Stimulated activated CD8-positive, alpha-beta memory T cell treated with anti-CD3 and anti-CD28 coated beads, Interleukin-4, amount 100 ng/mL, for 48 hours (primary cell): ENCODE data around the gene SOX13.

Source experiments
- DNase-seq: peaks from one replicate; pipeline ENCODE4 v3.0.0-alpha.2; 2020

Gene SOX13

DNA sequence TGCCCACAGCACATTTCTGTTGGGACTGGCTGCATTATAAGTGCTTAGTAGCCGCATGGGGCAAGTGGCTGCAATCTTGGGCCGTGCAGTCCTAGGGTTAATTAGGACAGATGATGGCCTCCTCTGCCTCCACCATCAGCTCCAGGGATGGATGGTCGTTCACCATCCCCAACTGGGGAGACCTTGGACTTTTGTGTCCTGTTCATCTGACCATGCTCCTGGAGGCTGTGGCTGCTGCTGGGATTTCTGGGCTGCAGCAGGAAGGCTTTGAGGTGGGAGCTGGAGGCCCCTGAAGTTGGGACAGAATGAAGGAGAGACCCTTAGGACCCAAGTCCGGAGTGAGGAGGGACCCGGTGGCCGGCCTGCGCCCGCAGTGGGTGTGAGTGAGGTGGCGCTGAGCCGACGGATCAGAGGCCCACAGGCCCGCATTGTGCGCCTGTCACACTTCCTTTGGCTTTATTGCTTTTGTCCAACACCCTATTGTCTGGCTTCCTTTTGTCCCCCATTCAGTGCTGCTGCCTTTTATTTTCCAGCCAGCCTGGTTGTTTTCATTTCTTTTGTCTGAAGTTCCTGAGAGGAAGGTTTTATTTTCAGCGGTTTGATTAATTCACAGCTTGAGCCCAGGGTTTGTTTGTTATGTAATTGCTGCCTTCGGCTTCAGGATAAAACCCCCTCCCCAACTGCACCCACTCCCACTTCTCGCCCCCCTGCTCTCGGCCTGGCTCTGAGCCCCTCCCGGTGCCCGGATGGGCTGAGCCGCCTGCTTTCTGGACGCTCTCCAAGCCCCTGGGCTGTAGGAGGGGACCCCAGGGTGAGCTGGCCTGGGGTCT, 35.6 kb downstream of the SOX13 start:
- no peak for DNase-seq

DNA sequence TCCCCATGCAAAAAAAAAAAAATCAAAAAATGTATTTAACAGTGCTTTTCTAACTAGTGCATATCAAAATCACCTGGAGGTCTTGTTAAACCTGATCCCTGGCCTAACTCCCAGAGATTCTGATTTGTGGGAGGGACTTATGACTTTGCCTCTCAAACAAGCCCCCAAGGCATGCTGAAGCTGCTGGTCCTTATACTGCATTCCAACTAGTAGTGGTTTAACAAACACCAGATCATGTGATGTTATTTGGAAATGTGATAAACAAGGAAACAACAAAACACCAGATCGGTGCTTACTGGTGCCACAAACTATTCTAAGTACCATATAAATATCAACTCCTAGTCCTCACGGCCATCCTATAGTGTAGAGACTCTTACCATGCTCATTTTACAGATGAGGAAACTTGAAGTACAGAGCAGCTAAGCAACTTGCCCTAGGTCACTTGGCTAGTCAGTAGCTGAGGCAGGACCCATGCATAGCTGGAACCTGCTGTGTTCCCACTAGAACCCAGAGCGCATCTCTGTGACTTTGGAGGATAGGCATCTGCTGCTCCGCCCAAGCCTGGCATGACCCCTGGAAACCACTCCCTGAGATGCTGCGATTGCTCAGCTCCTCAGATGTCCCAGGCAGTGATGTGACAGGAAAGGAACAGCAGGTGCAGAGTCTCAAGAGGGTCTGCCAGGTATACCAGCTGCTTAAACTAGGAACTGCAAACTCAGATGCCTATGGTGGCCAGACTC, 38.1 kb downstream of the SOX13 start:
- DNase-seq = no peak

DNA sequence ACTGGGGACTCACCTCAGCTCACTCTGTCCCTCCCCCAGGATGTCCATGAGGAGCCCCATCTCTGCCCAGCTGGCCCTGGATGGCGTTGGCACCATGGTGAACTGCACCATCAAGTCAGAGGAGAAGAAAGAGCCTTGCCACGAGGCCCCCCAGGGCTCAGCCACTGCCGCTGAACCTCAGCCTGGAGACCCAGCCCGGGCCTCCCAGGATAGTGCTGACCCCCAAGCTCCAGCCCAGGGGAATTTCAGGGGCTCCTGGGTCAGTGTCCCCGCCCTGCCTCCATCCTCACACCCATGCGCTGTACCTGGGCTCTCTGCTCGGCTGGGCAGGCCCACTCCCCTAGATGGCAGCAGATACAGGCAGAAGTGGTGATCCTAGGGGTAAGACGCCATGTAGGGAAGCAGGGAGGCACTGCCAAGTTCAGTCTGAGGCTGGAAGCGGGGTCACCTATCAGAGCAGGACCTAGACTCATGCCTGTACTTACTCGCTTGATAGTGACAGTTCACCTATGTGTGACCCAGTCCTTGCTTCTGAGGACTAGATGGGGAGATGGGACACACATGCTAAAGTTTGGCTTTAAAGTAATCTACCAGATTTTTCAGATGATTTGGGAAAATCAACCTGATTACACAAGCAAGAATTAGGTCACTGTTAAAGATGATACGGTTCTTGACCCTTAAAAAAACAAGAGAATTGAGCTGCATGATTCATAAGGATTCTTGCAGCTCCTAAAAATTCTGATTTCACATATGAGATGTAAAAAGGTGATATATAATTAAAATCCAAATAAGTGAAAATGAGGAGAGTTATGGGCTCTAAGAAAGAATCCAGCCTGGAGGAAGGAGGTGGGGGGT, 40.2 kb downstream of the SOX13 start:
- no peak for DNase-seq

DNA sequence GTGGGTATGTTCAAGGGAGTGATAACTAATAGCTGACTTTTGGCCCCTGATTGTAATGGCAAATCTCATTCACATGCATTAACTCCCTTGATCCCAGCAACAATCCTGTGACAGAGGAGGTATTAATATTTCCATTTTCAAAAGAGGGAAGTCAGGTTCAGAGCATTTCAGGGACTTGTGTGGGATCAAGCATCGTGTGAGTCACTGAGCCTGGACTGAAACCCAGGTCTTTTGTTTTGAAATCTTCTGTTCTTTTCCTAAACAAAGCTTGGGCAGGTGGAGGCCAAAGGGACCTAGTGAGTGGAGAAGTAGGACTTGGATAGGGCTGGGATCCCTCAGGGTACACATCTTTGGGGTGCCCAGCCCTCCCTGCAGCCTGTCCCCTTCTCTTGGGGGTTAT, 41.0 kb downstream of the SOX13 start:
- DNase-seq = no peak

DNA sequence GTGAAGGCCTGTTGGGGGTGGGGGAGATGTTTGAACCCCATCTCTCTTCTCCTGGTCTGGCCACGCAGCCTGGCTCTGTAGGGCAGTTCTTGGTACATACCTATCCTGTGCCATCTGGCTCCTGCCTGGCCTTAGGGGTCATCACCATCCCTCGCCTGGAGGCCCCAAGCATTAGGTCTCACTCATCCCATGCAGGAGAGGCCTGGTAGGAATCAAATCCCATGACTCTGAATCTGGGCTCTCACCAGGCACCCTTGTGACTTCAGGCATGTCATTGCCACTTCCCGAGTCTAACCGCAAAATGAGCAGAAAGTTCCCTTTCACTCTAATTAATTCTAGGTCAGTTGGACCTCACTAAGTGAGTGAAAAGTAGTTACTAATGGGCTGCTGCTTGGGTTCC, 41.7 kb downstream of the SOX13 start:
- DNase-seq = no peak

DNA sequence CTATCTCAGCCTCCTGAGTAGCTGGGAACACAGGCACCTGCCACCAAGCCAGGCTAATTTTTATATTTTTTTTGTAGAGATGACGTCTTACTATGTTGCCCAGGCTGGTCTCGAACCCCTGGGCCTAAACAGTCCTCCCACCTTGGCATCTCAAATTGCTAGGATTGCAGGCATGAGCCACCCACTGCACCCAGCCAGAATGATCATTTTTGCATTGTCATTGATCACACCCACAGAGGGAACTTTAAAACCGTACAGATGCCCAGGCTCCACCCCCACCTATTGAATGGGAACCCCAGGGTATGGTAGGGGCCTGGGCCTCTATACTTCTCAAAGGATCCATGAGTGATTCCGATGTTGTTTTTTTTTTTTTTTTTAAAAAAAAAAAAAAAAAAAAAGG, 42.2 kb downstream of the SOX13 start:
- no peak for DNase-seq

DNA sequence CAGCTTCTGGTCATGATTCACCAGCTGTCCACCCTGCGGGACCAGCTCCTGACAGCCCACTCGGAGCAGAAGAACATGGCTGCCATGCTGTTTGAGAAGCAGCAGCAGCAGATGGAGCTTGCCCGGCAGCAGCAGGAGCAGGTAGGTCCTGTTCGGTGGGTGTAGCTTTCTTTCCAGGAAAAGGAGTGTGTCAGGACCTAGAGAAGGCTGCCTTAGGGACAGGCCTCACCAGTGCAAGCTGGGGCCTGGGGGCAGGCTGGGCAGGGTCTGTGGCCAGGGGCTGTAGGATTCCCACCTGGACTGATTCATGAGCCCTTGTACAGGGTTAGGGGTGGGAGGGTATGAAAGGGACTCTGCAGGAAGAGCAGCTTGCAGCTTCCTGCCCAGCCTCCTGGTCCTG, 43.6 kb downstream of the SOX13 start:
- DNase-seq = no peak

DNA sequence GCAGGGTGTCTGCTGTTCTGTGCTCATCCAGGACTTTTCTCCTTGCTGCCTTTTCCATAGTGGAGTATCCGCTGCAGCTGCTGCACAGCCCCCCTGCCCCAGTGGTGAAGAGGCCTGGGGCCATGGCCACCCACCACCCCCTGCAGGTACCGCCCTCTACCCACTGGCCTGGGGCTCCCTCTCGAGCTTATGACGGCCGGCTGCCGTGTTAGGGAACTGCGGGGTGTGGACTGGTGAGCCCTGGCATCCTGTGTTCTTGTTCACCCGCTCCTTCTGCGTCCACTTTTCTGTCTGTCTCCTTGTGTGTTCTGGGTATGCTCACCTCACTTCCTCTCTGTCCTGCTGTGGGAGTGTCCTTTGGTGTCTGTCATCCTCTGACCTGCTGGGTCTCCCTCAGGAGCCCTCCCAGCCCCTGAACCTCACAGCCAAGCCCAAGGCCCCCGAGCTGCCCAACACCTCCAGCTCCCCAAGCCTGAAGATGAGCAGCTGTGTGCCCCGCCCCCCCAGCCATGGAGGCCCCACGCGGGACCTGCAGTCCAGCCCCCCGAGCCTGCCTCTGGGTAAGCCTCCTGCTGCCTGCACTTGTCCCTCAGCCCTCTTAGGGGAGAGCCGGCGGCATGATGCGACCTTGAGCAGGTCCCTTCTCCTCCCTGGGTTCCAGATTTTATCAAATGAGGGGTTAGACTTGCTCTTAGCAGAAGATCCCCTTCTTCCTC, 49.1 kb downstream of the SOX13 start:
- DNase-seq = no peak

DNA sequence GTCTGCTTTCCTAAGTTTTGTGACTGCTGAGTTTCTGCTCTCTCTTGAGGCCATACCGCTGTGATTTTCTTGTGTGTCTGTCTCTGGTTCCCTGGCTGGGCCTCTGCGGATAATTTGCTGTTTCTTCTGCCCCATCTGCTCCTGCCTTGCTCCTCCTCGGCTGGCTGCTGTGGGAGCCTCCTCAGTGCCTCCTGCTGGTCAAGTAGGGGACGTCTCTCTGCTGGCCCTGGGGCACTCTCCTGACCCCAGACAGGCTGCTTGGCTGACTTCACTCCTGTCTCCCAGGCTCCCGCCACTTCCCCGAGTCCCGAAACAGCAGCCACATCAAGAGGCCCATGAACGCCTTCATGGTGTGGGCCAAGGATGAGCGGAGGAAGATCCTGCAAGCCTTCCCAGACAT, 50.5 kb downstream of the SOX13 start:
- peak; percentile 38 for DNase-seq

DNA sequence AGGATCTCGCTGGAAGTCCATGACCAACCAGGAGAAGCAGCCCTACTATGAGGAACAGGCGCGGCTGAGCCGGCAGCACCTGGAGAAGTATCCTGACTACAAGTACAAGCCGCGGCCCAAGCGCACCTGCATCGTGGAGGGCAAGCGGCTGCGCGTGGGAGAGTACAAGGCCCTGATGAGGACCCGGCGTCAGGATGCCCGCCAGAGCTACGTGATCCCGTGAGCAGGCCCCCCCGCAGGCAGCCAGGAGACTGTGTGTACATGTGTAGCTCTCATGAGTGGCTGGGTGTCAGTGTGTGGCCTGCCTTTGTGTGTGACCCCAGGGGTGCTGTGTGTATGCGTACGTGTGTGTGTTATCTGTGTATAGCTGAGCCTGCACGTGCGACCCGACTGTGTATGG, 51.7 kb downstream of the SOX13 start:
- DNase-seq = no peak

DNA sequence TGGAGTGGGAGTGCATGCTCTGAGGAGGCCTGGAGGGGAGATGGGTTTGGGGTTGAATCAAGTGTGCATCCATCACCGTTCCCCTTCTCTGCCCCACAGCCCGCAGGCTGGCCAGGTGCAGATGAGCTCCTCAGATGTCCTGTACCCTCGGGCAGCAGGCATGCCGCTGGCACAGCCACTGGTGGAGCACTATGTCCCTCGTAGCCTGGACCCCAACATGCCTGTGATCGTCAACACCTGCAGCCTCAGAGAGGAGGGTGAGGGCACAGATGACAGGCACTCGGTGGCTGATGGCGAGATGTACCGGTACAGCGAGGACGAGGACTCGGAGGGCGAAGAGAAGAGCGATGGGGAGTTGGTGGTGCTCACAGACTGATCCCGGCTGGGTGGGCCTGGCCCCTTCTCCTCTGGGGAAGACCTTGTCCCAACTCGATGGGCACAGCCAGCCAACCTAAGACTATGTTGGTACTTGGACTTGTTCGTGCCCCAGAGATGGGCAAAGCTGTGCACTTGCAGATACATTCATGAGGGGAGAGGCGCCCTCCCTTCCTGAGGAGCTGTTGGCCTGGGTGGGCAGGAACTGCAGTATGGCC, 52.9 kb downstream of the SOX13 start:
- DNase-seq = no peak

DNA sequence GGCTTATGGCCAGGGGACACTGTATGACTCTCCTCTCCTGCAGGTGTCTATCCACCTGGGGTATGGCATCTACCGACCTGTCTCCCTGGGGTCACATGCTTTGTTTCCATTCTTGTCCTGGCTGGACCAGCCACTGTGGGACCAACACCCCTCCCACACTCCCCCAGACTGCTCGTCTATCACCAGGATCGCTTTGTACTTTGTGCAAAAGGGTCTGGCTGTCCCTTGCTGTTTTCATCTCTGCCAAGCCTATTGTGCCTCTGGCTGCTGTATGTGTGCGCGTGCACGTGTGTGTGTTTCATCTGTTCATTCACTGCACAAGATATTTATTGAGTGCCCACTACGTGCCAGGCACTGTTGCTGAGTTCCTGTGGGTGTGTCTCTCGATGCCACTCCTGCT, 53.5 kb downstream of the SOX13 start:
- DNase-seq = no peak

DNA sequence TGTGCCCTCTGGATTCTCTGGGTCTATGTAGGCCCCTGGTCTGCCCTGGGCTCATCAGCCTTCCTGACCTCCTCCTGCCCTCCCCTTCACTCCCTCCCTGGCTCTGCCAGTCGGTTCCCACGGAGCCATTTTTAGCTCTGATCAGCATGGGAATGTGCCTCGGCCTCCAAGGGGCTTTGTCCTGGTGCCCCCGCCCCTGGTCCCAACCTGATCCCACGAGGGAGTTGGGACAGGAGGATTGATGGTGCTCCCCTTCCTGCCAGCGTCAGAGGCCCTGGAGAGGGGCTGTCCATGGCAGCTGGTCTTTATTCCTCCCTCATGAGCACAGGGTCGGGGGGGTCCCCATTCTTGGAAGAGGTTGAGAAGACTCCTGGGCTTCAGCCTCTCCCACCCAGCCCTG, 54.0 kb downstream of the SOX13 start:
- no peak for DNase-seq

DNA sequence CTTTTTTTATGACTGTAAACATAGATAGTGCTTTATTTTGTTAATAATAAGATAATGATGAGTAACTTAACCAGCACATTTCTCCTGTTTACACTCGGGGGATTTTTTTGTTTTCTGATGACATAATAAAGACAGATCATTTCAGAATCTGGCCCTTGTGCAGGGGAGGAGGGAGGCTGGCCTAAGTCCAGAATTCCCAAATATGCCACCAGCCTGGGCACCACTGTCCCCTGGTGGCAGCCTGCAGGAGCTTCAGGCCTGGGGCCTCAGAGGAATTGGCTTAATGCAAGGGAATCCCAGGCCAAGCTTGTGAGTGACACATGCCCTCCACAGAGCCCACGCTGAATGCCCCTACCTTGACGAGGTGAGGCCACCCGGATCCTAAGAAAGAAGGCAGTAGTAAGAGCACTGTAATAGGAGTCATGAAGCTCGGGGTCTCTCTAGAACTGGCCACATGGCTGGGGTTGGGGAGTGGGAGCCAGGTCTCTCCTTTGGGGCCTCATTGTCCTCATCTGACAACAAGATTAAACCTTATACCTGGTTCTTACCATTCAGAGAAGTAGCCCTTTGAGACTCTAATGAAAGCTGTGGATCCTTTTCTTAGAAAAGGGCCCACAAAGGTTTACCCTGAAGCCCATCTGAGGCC, 54.8 kb downstream of the SOX13 start:
- DNase-seq = peak; percentile 46

DNA sequence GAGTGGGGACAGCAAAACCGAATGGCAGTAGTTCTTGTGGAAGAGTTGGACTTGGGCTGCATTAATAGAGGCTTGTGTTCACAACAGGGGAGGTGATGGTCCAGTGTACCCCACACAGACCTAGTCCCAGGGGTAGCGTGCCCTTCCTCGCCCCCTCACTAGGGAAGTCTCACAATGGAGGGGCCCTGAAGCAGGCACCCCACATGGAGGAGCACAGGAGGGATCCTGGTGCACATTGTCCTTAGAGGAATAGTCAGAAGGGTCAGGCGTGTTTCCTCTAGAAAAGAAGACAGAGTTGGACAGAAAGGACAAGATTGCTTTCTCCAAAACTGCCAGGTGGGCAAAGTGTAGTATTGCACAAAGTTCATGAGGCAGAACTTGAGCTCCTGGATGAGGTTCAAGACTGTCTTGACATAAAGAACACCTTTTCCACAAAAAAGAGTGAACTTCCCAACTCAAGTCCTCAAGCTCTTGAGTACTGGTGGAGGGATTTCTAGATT, 55.6 kb downstream of the SOX13 start:
- no peak for DNase-seq

DNA sequence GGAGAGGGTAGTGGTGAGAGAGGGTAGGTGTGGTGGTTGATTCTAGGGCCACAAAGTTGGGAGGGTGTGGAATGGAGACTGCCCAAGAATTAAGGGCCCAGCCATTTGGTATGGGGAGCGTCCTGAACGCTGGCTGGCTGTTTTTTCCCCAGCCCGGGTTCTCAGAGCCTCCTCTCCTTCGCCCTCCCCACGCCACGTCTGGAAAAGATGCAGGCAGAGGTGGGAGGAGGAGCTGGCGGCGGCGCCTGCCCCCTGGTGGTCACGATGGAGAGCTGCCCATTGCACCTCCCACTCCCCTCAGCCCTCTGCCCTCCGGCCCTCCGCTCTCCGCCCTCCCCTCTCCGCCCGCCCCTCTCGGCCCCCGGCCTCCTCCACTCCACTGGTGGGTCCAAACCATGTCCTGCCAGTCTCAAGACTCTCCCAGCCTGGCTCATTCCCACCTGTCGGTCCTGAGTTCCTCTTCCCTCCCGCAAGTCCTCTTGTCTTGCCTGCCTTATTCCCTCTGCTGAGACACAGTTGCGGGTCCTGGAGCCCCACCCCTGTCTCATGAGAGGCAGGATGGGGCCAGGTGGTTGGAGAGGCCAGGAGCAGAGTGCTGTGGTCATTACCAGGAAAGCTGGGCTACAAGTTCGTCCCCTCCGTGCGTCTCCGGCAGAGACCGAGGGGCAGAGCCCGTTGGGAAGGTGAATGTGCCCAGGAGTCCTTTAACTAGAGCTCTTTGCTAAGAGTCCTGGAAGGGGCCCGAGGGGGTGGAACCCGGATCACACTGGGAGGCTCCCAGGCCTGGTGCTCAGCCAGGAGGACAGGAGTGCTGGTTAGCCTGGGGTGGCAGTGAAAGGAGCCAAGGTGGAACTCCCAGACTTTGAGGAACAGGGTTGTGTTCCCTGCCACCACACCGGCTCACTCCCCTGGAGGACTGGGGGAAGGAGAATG, 56.3 kb downstream of the SOX13 start:
- DNase-seq = peak; percentile 75

DNA sequence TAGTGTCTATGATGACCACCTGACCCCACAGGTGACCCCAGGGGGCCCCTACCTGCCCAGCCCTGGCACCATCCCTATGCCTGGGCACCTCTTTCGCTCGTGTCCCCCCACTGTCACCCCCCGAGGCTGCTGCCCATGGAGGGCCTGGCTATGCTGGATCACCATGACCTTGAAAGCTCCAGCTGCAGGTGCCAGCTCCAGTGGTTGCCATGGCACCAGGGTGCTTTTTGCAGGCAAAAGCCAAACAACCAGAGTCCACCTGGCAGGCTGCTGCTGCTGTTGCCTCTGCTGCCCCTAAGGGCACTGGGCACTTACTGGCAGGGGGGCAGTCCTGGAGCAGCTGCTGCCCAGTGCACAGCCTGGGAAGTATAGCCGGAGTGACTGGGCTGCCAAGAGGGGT, 57.3 kb downstream of the SOX13 start:
- no peak for DNase-seq

DNA sequence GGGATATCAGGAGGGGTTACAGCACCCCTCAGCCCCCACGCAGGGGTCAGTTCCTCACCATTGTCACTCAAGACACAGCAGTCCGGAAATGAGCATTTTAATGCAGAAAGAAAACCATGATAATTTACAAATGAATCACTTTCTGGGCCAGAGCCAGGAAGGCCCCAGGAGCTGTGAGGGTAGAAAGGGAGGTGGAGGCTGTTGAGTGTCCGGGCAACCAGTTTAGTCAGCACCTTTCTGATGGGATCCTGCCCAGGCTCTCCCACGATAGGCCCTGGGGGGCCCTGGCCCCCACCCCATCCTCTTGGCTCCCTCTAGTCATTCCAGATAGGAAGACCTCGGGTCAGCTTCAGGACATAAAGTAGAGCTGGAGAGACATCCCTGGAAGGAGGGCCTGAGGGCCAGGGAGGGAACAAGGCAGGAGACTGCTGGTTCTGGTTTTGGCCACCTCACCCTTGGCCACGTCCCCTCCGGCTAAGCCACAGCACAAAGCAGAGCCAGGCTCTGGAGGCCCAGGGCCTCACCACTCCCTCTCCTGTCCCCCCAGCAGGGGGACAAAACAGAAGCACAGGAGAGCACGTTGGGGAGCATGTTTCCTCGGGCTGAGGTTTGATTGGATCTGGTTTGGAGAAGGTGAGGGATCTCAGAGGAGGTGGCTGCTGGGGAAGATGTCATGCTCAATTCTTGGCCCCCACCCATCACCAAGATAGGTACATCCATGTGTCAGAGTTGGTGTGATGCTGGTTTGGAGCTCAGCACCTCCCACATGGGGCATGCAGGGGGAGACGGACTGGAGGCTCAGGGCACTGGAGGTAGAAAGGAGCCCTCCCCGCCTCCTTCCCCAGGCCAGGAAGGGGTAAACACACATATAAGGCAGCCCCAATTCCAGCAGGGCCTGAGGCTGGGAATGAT, 58.3 kb downstream of the SOX13 start:
- DNase-seq = no peak

DNA sequence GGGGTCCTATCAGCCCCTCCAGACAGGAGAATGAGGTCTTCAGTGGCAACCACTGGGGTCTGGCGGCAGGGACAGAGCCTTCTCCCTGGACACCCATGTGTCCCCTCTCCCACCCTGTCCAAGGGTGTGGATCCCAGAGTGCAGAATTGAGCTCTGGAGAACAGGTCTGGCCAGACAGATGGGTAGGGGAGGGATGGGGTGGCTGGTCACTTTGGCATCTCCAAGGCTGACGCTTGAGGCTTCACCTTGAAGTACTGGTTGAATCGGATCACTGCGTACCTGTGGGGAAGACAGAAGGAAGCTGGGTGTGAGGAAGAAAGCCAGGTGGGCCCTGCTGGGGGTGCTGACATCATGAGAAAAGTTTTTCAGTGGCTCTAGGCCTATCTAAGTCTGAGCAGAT, 59.1 kb downstream of the SOX13 start:
- DNase-seq = no peak
